ENCODE measurements around the gene SLC44A2.

Gene SLC44A2

DNA sequence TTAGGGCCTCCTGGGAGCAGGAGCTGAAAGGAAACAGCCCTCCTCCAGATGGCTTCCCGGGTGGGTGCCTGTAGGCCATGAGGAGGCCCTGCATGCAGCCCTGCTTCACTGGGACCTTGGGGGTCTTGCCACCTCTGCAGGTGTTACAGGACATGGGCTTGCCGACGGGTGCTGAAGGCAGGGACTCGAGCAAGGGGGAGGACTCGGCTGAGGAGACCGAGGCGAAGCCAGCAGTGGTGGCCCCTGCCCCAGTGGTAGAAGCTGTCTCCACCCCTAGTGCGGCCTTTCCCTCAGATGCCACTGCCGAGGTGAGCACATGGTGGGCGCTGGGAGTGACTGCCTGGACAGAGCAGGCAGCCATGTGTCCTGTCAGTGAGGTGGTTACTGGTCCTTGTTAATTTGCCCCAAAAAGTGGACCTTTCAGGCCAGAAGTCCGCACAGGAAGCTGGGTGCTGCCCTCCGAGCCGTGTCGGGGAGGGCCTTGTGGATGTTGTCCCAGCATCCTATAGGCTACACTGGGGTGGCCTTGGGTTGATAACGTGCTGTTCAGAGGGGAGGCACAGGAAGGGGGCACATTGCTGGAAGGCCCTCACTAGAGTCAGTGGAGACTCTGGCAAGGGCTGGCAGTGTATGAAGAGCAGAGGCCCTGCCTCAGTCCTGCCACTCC lies 57.2 kb downstream of the SLC44A2 start:
- no peak for DNase-seq (ENCODE audit: low read depth, low spot score)

DNA sequence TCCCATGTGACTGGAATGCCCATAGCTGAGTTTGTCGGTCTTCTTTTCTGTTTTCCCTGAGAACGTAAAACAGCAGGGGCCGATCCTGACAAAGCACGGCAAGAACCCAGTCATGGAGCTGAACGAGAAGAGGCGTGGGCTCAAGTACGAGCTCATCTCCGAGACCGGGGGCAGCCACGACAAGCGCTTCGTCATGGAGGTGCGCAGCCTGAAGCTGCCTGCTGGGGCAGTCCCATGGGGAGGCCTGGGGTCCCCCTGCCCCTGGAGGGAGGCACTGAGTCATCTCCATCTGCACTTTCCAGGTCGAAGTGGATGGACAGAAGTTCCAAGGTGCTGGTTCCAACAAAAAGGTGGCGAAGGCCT lies 57.7 kb downstream of the SLC44A2 start:
- DNase-seq (ENCODE audit: low read depth, low spot score), result no peak

DNA sequence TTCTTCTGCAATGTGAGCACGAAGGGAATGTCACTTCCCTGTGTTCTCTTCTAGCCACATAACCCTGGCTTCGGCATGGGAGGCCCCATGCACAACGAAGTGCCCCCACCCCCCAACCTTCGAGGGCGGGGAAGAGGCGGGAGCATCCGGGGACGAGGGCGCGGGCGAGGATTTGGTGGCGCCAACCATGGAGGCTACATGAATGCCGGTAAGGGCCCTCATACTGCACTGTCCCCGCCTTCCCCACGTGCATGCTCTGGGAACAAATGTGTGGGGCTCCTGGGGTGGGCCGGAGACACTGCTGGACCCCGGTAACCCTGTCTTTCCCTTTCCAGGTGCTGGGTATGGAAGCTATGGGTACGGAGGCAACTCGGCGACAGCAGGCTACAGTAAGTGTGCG lies 58.2 kb downstream of the SLC44A2 start:
- no peak for DNase-seq (ENCODE audit: low read depth, low spot score)

- DNase-seq (ENCODE audit: low read depth, low spot score), result no peak
These were observed 59.9 kb downstream of the SLC44A2 start for GRCh38 chr19:10685210-10685609.

- no peak for DNase-seq (ENCODE audit: low read depth, low spot score)
These were observed 60.8 kb downstream of the SLC44A2 start for GRCh38 chr19:10686193-10686592.

- DNase-seq (ENCODE audit: low read depth, low spot score), result no peak
These were observed 61.5 kb downstream of the SLC44A2 start for GRCh38 chr19:10686661-10687517.

GRCh38 chr19:10687518-10688288 lies 62.4 kb downstream of the SLC44A2 start:
- no peak for DNase-seq (ENCODE audit: low read depth, low spot score)

GRCh38 chr19:10688545-10689280 lies 63.4 kb downstream of the SLC44A2 start:
- no peak for DNase-seq (ENCODE audit: low read depth, low spot score)

- DNase-seq (ENCODE audit: low read depth, low spot score), result no peak
These were observed 65.0 kb downstream of the SLC44A2 start for GRCh38 chr19:10690341-10690781.

GRCh38 chr19:10691178-10691881 lies 66.0 kb downstream of the SLC44A2 start:
- DNase-seq (ENCODE audit: low read depth, low spot score), result no peak

DNA sequence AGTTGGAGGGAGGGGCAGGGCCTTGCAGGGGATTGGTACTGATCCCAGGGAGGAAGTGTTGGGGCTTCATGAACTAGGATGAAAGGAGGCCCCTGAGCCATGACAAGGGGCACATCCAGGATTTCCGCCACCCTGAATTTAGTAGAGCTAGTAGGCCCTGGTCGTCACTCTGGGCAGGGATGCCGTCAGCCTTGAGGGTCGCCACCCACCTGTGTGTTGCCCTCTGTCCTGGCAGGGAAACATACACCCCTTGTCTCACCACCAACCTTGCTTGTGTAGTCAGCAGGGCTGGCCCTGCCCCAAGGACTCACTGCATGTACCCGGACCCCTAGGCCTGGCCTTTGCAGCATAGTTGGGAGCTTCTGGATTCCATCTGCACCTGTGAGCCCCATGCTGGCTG lies 66.5 kb downstream of the SLC44A2 start:
- no peak for DNase-seq (ENCODE audit: low read depth, low spot score)

- DNase-seq (ENCODE audit: low read depth, low spot score), result no peak
These were observed 67.4 kb downstream of the SLC44A2 start for GRCh38 chr19:10692673-10693264.

Data from smooth muscle cell of the brain vasculature (primary cell).